ENCODE measurements around the gene GPR139. TPM values are rescaled to one million over a fixed set of nuclear protein-coding genes. Genes with fewer than 3 reads are reported as not detected.

GPR139 gene
- total RNA-seq, 1 experiment from 2014 or later: not detected

- Histone ChIP-seq H3K4me1 (replicated peaks; ENCODE audit: insufficient read depth) (no peaks in the 10 kb centered on the region), H3K4me3 (no peak overlapping the region), H3K36me3 (ENCODE audit: low read depth) (no peaks in the 10 kb centered on the region), H3K9me3 (ENCODE audit: insufficient read depth, low read depth) (no peaks in the 10 kb centered on the region; the same call in 1 of the 2 replicates), H2AFZ (no peak overlapping the region), H3K4me2 (no peak overlapping the region), H3K79me2 (ENCODE audit: low read depth) (no peaks in the 10 kb centered on the region), H3K27ac (no peak overlapping the region), H4K20me1 (ENCODE audit: insufficient read depth) (no peaks in the 10 kb centered on the region), H3K27me3 (ENCODE audit: insufficient read depth, low read depth) (peaks cover 30% of the 10 kb centered on the region), H3F3A (ENCODE audit: insufficient read depth, low read depth) (no peaks in the 10 kb centered on the region), H3K9me2 (ENCODE audit: insufficient read depth) (no peaks in the 10 kb centered on the region)
- DNase-seq: no peak
- TF ChIP-seq CTCF (conservative IDR thresholded peaks at IDR 0.05) (no peak), EZH2 (IDR thresholded peaks at IDR 0.05; ENCODE audit: low read depth) (no peak)
- intact Hi-C loops (cut with micrococcal nuclease; ENCODE audit: unreplicated experiment): no loop called here
- ChIA-PET POLR2A (ENCODE audit: unreplicated experiment) (no interaction called here), CTCF (no interaction called here)
- no TSS peak for BruUV-seq (replicated peaks)
Measured at GRCh38 chr16:20094157-20094556, 20.5 kb upstream of the GPR139 start.

- no peak overlapping the region for H2AFZ ChIP-seq
- TF ChIP-seq EZH2 (IDR thresholded peaks at IDR 0.05; ENCODE audit: low read depth): no peak
- TF ChIP-seq CTCF (conservative IDR thresholded peaks at IDR 0.05): no peak
- no peaks in the 10 kb centered on the region for H3K36me3 ChIP-seq (ENCODE audit: low read depth)
- H3K79me2 ChIP-seq (ENCODE audit: low read depth): no peaks in the 10 kb centered on the region
- DNase-seq: no peak
- intact Hi-C loops (cut with micrococcal nuclease; ENCODE audit: unreplicated experiment): no loop called here
- H3K9me3 ChIP-seq (ENCODE audit: insufficient read depth, low read depth): no peaks in the 10 kb centered on the region
- H3F3A ChIP-seq (ENCODE audit: insufficient read depth, low read depth): no peaks in the 10 kb centered on the region
- peaks cover 24% of the 10 kb centered on the region; the same call in 1 of the 2 replicates for H3K27me3 ChIP-seq (ENCODE audit: insufficient read depth, low read depth)
- H3K27ac ChIP-seq: no peak overlapping the region
- H3K9me2 ChIP-seq (ENCODE audit: insufficient read depth): no peaks in the 10 kb centered on the region
- no peaks in the 10 kb centered on the region for H4K20me1 ChIP-seq (ENCODE audit: insufficient read depth)
- ChIA-PET CTCF (no interaction called here), POLR2A (ENCODE audit: unreplicated experiment) (no interaction called here)
- H3K4me3 ChIP-seq: no peak overlapping the region
- no TSS peak for BruUV-seq (replicated peaks)
- no peak overlapping the region for H3K4me2 ChIP-seq
- H3K4me1 ChIP-seq (replicated peaks; ENCODE audit: insufficient read depth): no peaks in the 10 kb centered on the region
Measured at GRCh38 chr16:20089246-20089965, 15.7 kb upstream of the GPR139 start.

GRCh38 chr16:20084624-20085226 is 11.0 kb upstream of the GPR139 start:
- Histone ChIP-seq H4K20me1 (ENCODE audit: insufficient read depth) (no peaks in the 10 kb centered on the region), H3K79me2 (ENCODE audit: low read depth) (no peaks in the 10 kb centered on the region), H3K4me3 (no peak overlapping the region), H3K36me3 (ENCODE audit: low read depth) (no peaks in the 10 kb centered on the region), H3K27ac (no peak overlapping the region), H3K9me3 (ENCODE audit: insufficient read depth, low read depth) (no peaks in the 10 kb centered on the region), H3K9me2 (ENCODE audit: insufficient read depth) (no peaks in the 10 kb centered on the region), H3K4me1 (replicated peaks; ENCODE audit: insufficient read depth) (no peaks in the 10 kb centered on the region), H3K4me2 (no peak overlapping the region), H2AFZ (no peak overlapping the region), H3F3A (ENCODE audit: insufficient read depth, low read depth) (no peaks in the 10 kb centered on the region), H3K27me3 (ENCODE audit: insufficient read depth, low read depth) (peaks cover 41% of the 10 kb centered on the region)
- ChIA-PET POLR2A (ENCODE audit: unreplicated experiment) (no interaction called here), CTCF (no interaction called here)
- TF ChIP-seq CTCF (conservative IDR thresholded peaks at IDR 0.05): no peak
- TF ChIP-seq EZH2 (IDR thresholded peaks at IDR 0.05; ENCODE audit: low read depth): no peak
- peak in 1 of 2 experiments; percentile 36 for DNase-seq
- intact Hi-C loops (cut with micrococcal nuclease; ENCODE audit: unreplicated experiment): no loop called here
- BruUV-seq (replicated peaks): no TSS peak
